SH-SY5Y (cell line): ENCODE results near the gene MSANTD3.

Experiments used
- GATA2 ChIP-seq: IDR thresholded peaks from 2 replicates; pipeline ENCODE4 v1.6.1; 2011; ENCODE audit warnings: mild to moderate bottlenecking, low read depth, low read length
- GATA3 ChIP-seq: IDR thresholded peaks from 2 replicates; pipeline ENCODE4 v1.6.1; 2011; ENCODE audit warnings: low read depth, mild to moderate bottlenecking, low read length, moderate library complexity

MSANTD3 gene

DNA sequence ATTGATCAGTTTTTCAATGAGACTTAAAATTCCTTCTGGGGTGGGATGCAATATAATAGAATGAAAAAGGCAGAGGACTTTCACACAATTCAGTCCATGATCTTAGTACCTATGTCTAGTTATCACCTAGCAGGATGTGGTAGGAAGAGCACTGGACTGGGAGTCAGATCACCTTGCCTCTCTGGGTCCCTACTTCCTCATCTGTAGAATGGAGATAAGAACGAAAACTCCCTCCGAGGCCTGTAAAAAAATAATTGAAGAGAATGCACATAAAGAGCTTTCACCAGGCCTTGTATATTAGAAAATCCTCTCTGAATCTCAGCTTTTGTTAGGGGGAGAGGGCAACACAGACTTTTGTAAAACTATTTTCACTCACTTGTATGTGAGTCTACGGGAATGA lies 45.3 kb downstream of the MSANTD3 start:
- no peak for TF ChIP-seq GATA3
- no peak for TF ChIP-seq GATA2

DNA sequence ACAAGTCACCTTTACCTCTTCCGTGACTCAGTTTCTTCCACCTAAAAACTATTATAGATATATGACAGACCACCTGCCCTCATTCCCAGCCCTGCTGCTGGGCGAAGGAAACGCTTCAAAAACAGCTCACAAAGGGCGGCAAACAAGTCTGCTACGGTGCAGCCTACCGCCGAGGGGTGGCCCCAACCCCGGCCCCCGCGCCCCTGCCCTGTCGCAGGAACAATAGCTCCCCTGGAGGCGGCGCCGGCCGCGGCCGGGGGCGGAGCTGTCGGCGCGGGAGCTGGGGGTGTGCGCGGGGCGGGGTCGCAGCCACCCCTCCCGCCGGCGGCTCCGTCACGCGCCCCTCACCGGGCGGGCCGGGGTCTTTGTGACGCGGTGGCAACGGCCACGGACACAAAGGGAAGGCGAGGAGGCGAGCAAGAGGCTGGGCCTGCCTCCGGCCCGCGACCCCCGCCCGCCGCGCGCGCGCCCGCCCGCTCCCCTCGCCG lies 45.9 kb downstream of the MSANTD3 start, which contains the start of gene TMEFF1:
TMEFF1 (plus strand) TSS at position 362 of the 488 bp plus-strand sequence. CDS start 396 bp downstream, outside the sequence.
- TF ChIP-seq GATA3 (no peak), GATA2 (no peak)

DNA sequence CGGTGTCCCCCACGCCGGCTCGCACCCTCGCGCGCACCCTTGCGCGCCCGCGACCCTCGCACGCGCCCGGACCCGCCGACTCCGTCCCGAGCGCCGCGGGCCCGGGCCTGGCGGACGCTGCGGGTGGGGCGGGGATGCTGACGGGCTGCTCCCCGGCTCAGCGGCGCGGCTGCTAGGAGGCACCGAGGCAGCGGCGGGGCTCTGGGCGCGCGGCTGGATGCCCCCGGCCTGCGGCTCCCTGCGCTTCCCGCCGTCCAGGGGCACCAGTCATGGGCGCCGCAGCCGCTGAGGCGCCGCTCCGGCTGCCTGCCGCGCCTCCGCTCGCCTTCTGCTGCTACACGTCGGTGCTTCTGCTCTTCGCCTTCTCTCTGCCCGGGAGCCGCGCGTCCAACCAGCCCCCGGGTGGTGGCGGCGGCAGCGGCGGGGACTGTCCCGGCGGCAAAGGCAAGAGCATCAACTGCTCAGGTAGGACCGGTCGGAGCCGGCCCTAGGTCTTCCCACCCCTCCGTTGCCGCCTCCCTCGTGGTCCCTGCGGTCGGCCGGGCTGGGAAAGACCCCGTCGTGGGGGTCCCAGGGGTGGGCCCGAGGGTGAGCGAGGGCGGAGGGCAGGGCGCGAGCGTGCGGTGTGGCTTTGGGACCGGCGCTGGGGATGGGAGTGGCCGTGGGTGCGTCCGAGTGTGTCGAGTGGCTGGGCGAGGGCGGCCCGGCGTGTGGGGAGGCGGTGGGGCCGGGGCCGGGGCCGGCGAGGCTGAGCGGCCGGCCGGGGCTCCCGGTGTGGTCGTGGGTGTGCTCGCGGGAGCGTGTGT lies 46.5 kb downstream of the MSANTD3 start:
- TF ChIP-seq GATA3, result no peak
- TF ChIP-seq GATA2, result no peak

DNA sequence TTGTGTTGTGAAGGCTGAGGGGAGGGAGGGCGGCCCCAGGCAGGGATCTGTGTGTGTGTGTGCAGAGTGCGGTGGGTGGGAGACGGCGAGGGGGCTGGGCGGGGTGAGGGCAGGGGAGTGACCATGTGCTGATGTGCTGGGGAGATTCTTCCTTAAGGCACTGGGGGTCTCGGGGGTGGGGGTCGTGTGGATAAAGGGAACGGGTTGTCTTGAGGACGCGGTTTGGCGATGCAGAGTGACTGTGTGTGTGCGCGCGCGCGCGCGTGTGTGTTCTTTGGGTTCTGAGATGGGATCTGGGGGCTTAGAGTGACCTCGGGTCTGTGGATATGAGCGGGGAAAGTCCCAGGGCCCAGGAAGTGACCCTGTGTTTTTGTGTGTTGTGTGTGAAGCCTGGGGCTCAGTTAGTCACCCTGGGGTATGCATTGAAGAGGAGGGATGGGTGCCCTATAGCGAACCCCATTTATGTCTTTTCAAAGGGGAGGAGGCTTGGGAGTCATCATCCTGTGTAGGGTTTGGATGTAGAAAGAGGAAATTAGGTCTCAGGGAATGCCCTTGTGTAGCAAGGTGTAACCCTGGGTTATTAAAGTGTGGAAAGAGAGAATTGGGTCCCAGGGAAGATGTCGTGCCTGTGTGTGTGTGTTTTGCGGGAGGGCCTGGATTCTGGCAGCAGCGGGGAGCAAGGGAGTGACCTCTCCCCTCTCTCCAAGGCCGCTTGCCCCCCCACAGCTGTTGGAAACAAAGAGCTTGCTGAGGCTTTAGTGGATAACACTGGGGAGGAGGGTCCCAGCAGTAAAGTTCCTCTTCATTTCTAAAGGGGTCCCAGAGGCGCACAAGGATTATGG lies 47.4 kb downstream of the MSANTD3 start:
- TF ChIP-seq GATA2 (no peak), GATA3 (no peak)

DNA sequence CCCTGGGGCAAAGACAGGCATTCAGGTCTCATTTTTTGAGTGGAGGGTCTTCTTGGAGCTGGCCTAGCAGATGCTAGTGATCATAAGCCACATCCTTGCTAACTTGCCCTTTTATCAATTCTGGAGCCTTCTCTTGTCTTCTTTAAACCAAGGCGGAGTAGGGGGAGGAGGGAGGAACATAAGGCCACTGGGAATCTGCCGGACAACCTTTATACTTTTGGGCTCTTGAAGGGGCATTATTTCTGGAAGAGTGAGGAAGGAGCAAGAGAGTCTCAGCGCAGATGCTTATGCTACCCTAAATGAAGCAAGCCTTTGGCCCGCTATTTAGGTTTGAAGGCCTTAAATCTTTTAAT lies 48.0 kb downstream of the MSANTD3 start:
- TF ChIP-seq GATA2 (no peak), GATA3 (no peak)

DNA sequence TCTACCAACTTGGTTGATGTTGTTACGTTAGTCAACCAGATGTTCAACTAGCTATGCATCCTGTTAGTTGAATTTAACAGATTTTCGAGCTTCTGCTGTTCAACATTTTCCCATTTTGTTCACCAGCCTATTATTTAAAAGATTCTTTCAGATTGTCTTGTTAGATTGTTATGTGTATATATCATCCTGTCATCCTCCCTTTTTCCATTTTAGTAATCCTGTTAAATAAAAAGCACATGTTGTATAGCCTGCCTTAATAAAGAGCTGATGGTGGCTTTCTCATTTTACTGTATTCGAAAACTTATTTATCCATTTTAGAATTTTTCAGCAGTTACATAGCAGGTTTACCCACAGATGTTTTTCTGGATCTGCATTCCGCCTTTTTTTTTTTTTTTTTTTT lies 50.3 kb downstream of the MSANTD3 start:
- TF ChIP-seq GATA2, result no peak

DNA sequence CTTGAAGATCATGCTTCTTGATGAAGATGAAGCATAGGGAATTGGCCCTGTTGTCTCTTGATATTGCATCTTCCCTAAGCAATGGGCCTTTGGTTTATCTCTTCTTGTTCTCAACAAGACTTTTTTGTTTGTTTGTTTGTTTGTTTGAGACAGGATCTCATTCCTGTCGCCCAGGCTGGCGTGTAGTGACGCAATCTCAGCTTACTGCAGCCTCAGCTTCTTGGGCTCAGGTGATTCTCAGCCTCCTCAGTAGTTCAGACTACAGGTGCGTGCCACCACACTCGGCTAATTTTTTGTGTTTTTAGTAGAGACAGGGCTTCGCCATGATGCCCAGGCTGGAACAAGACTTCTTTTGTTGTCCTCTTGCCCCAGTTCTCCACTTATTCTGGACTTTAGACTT lies 51.2 kb downstream of the MSANTD3 start:
- TF ChIP-seq GATA3 (no peak), GATA2 (no peak)

DNA sequence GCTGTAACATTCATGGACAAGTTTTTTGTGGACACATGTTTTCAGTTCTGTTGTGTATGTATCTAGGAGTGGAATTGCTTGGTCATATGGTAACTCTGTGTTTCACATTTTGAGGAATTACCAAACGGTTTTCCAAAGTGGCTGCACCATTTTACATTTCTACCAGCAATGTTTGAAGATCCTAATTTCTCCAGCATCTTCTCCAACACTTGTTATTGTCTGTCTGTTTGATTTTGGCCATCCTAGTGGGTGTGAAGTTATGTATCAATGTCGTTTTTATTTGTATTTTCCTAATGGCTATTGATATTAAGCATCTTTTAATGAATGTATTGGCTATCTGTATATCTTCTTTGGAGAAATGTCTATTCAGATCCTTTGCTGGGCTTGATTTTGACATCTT lies 52.9 kb downstream of the MSANTD3 start:
- TF ChIP-seq GATA2 (no peak), GATA3 (no peak)

DNA sequence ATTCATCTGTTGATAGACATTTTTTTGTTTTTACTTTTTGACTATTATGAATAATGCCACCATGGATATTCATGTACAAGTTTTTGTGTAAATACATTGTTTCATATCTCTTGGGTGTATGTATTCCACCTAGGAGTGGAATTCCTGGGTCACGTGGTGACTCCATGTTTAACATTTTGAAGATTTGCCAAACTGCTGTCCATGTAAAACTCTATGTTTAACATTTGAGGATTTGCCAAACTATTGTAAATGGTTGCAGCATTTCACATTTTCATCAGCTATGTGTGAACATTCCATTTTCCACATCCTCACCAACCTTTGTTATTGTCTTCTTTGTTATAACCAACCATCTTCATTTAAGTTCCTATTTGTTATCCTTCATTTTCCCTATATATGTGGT lies 58.3 kb downstream of the MSANTD3 start:
- TF ChIP-seq GATA3, result no peak
- no peak for TF ChIP-seq GATA2

DNA sequence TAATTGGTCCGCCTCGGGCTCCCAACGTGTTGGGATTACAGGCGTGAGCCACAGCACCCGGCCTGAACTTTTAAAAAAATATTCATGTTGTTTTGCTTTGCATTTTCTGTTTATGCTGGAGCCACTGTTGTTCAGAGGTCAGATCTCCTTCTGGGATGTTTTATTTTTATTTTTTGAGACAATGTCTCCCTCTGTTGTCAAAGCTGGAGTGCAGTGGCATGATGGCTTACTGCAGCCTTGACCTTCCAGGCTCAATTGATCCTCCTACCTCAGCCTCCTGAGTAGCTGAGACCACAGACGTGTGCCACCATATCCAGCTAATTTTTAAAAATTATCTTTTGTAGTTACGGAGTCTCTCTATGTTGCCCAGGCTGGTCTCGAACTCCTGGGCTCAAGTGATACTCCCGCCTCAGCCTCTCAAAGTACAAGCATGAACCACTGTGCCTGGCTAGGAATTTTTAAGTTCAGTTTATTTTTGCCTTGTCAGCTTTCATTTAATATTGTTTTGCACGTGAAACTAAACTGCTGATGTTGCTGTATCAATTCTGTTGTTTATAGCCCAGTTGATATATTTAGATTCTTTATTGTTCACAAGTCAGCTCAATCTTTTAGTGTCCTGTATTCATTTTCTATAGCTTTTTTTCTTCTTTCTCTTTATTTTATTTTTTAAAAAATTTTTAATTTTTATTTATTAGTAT lies 59.7 kb downstream of the MSANTD3 start:
- no peak for TF ChIP-seq GATA3
- TF ChIP-seq GATA2, result no peak

DNA sequence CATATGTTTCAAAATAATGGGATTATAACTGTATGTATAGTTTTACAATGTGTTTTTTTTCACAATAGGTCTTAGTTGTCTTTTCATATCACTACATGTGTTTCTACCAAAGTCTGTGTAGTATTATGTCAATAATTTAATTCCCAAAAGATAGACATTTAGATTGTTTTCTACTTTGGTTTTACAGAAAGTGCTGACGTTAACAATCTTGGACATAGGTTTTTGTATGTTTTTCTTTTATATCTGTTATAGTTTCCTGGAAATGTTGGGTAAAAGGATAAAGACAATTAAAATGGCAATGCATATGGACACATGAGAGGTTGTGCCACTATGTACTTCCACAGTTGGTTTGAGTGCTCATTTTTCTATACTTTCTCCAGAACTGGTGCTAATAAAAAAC lies 61.2 kb downstream of the MSANTD3 start:
- TF ChIP-seq GATA2 (no peak), GATA3 (no peak)

DNA sequence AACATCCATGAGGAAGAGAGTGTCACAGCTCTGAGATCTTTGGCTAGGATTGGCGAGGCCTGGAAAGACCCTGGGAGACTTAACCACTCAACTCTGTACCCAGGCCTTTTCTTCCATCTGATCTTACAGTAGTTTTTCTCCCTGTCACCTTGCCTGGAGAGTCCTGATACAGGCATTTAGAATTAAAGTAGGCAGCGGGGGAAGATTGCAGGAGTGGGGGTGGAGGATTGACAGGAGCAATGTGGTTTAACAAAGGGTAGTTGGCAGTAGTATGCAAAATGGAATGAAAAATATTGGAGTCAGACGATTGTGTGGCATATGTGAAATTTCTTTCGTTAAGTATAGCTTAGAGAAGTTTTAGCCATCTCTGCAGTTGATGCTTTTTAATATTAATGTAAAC lies 62.9 kb downstream of the MSANTD3 start:
- no peak for TF ChIP-seq GATA3
- no peak for TF ChIP-seq GATA2

DNA sequence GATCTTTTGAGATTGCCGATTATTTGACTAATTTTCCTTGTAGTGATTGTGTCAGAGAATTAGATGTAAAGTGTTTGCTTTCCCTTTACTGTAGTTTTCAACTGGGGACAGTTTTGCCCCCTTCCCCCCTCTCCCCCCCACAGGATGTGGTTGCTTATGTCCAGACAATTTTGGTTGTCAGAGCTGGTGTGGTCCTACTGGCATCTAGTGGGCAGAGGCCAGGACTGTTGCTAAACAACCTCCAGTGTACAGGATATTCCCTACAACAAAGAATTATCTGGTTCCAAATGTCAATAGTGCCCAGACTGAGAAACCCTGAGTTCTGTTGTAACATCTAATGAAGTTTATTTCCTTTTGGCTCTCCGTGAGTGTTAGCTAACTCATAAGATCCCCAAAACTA lies 66.0 kb downstream of the MSANTD3 start:
- TF ChIP-seq GATA2, result no peak

DNA sequence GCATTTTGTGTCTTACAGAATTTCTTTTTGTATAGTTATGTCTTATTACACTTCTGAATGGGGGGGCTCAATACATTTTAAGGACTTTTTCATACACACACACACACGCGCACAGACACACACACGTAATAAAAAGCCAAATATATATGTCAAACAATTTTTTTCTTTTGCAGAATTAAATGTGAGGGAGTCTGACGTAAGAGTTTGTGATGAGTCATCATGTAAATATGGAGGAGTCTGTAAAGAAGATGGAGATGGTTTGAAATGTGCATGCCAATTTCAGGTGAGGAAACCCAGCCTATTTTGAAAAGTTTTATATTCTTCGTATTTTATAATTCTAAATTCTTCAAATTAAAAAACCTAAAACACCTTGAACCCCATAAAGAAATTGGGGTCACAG lies 71.6 kb downstream of the MSANTD3 start:
- TF ChIP-seq GATA2 (no peak), GATA3 (no peak)
